ENCODE data around the gene KLHL7.

- TF ChIP-seq POLR2A (IDR thresholded peaks at IDR 0.05) (no peak), POLR2AphosphoS5 (IDR thresholded peaks at IDR 0.05) (no peak)
Measured at GRCh38 chr7:23161482-23161881, 55.9 kb downstream of the KLHL7 start.
